SK-N-SH (cell line): ENCODE data around the gene GNAL. TPM values are rescaled to one million over a fixed set of nuclear protein-coding genes. Genes with fewer than 3 reads are reported as not detected.

Experiments used
- CTCF ChIA-PET: fragments of 300-600, 350-600 bp; formaldehyde crosslinking; extraction: SDS; loops from one replicate; lab custom pipeline; 2021; lab: Yijun Ruan, JAX
- POLR2A ChIA-PET: fragments of 350-600 bp; sonication (Branson Sonifier 250); formaldehyde crosslinking; extraction: SDS; loops from one replicate; lab custom pipeline; 2020; ENCODE audit warnings: antibody characterized with exemption, inconsistent platforms; lab: Yijun Ruan, JAX
- DNase-seq: peaks from one replicate; pipeline ENCODE4 v3.0.0; 2012
- H2AFZ ChIP-seq: fragments of 200-600 bp; sonication (generic); 2 replicates; pipeline ENCODE4 v1.8.1; 2016; ENCODE audit warnings: antibody characterized with exemption, mild to moderate bottlenecking, low read depth
- H3F3A ChIP-seq: fragments of 200-600 bp; sonication (generic); replicated peaks from 2 replicates; pipeline ENCODE3; 2016; ENCODE audit warnings: antibody characterized with exemption, mild to moderate bottlenecking; ENCODE audit not compliant: insufficient read depth
- H3K27ac ChIP-seq, 2 experiments: fragments of 200-500 bp in 1 of 2; fragments of 200-600 bp in 1 of 2; sonication (Bioruptor generic) in 1 of 2; sonication (generic), shearing (Covaris generic) in 1 of 2; 2 replicates each; pipeline versions ENCODE4 v1.5.1 to v1.6.1; 2014 to 2016; ENCODE audit warnings: low read depth in 2 of 2, inconsistent platforms in 1 of 2, low read length in 1 of 2, mild to moderate bottlenecking in 1 of 2, mixed read lengths in 1 of 2
- H3K27me3 ChIP-seq: fragments of 200-600 bp; sonication (generic), shearing (Covaris generic); 2 replicates; pipeline ENCODE4 v1.6.1; 2016; ENCODE audit warnings: mixed run types; ENCODE audit not compliant: insufficient read depth
- H3K36me3 ChIP-seq, 2 experiments: fragments of 200-500 bp in 1 of 2; fragments of 200-600 bp in 1 of 2; sonication (Bioruptor generic) in 1 of 2; sonication (generic) in 1 of 2; replicated peaks in 1 of 2; 2 replicates each; pipeline versions ENCODE3 to v1.5.1; 2014 to 2016; ENCODE audit warnings: low read length in 1 of 2, mild to moderate bottlenecking in 1 of 2; ENCODE audit not compliant: insufficient read depth in 2 of 2, control insufficient read depth in 1 of 2
- H3K4me1 ChIP-seq, 2 experiments: fragments of 200-500 bp in 1 of 2; fragments of 200-600 bp in 1 of 2; sonication (Bioruptor generic) in 1 of 2; sonication (generic), shearing (Covaris generic) in 1 of 2; 2 replicates each; pipeline versions ENCODE4 v1.5.1 to v1.6.1; 2014 to 2016; ENCODE audit warnings: low read depth in 1 of 2, low read length in 1 of 2, mixed run types in 1 of 2; ENCODE audit not compliant: insufficient read depth in 2 of 2, control insufficient read depth in 1 of 2
- H3K4me2 ChIP-seq: fragments of 200-600 bp; sonication (generic), shearing (Covaris generic); 2 replicates; pipeline ENCODE4 v1.6.1; 2017; ENCODE audit warnings: mixed run types
- H3K4me3 ChIP-seq, 2 experiments: fragments of 200-500 bp in 1 of 2; fragments of 200-600 bp in 1 of 2; sonication (Bioruptor generic) in 1 of 2; sonication (generic), shearing (Covaris generic) in 1 of 2; 2 replicates each; pipeline versions ENCODE4 v1.5.1 to v1.8.1; 2014 to 2016; ENCODE audit warnings: low read depth in 2 of 2, inconsistent platforms in 1 of 2, low read length in 1 of 2, mild to moderate bottlenecking in 1 of 2, mixed read lengths in 1 of 2, moderate library complexity in 1 of 2
- H3K79me2 ChIP-seq: fragments of 200-600 bp; sonication (generic); 2 replicates; pipeline ENCODE4 v1.8.1; 2017; ENCODE audit warnings: mild to moderate bottlenecking; ENCODE audit not compliant: insufficient read depth
- H3K9ac ChIP-seq: fragments of 200-600 bp; sonication (generic); 2 replicates; pipeline ENCODE4 v1.6.1; 2017; ENCODE audit warnings: mixed run types
- H3K9me2 ChIP-seq: fragments of 200-600 bp; sonication (generic); 2 replicates; pipeline ENCODE4 v1.6.1; 2017; ENCODE audit warnings: mixed run types
- H3K9me3 ChIP-seq: fragments of 200-600 bp; sonication (generic); 2 replicates; pipeline ENCODE4 v1.6.1; 2017; ENCODE audit warnings: mixed run types, mild to moderate bottlenecking, moderate library complexity
- H4K20me1 ChIP-seq: fragments of 200-600 bp; sonication (generic); 2 replicates; pipeline ENCODE4 v1.6.1; 2017; ENCODE audit warnings: mild to moderate bottlenecking, mixed run types; ENCODE audit not compliant: insufficient read depth
- CHD2 ChIP-seq: fragments of 150-350 bp; IDR thresholded peaks from 2 replicates; pipeline ENCODE4 v1.6.1; 2018; ENCODE audit warnings: low read length; ENCODE audit not compliant: partially characterized antibody
- CTCF ChIP-seq: fragments of 200-600 bp; sonication (generic); IDR thresholded peaks from 2 replicates; pipeline ENCODE4 v1.6.1; 2017; ENCODE audit warnings: antibody characterized with exemption, mild to moderate bottlenecking, moderate library complexity
- EP300 ChIP-seq, 2 experiments: IDR thresholded peaks; 2 replicates each; pipeline versions ENCODE4 v1.4.0 to v1.6.1; 2012; ENCODE audit warnings: borderline replicate concordance in 1 of 2, low read depth in 1 of 2, low read length in 1 of 2
- EZH2phosphoT487 ChIP-seq: fragments of 200-600 bp; sonication (generic); IDR thresholded peaks from 2 replicates; pipeline ENCODE4 v1.6.1; 2017; ENCODE audit warnings: low read depth, mixed run types, mild to moderate bottlenecking, antibody characterized with exemption, moderate library complexity, borderline replicate concordance
- GABPA ChIP-seq: IDR thresholded peaks from 2 replicates; pipeline ENCODE4 v1.4.0; 2012; ENCODE audit warnings: low read depth, mild to moderate bottlenecking
- GATA2 ChIP-seq: sonication (generic); formaldehyde crosslinking; IDR thresholded peaks from 2 replicates; pipeline ENCODE4 v1.5.0; 2020; ENCODE audit warnings: mild to moderate bottlenecking, missing genetic modification reagents
- MAX ChIP-seq: IDR thresholded peaks from 2 replicates; pipeline ENCODE4 v1.4.0; 2012; ENCODE audit warnings: low read depth
- MEF2A ChIP-seq: IDR thresholded peaks from 2 replicates; pipeline ENCODE4 v1.4.0; 2012; ENCODE audit warnings: low read depth, borderline replicate concordance
- NFIC ChIP-seq: IDR thresholded peaks from 2 replicates; pipeline ENCODE4 v1.4.0; 2012; ENCODE audit warnings: borderline replicate concordance
- RAD21 ChIP-seq: IDR thresholded peaks from 2 replicates; pipeline ENCODE4 v1.6.1; 2012; ENCODE audit warnings: mild to moderate bottlenecking, low read length
- RCOR1 ChIP-seq: fragments of 150-350 bp; IDR thresholded peaks from 2 replicates; pipeline ENCODE4 v1.6.1; 2017; ENCODE audit warnings: antibody characterized with exemption, low read length
- SIN3A ChIP-seq: IDR thresholded peaks from 2 replicates; pipeline ENCODE4 v1.6.1; 2012; ENCODE audit warnings: low read depth, mild to moderate bottlenecking, low read length, moderate library complexity, borderline replicate concordance
- ZBTB33 ChIP-seq: IDR thresholded peaks from 2 replicates; pipeline ENCODE4 v1.4.0; 2012; ENCODE audit warnings: low read depth, borderline replicate concordance
- WGBS: methylation state at CpG from one replicate; pipeline ENCODE4 v1.1.6; 2017; ENCODE audit warnings: low lambda C conversion rate; 5-methylcytosine and 5-hydroxymethylcytosine counted together
- polyA plus RNA-seq, 3 experiments: library from polyadenylated mRNA; depleted of rRNA; stranded (reverse); fragments of >200 nt; gene quantifications; 2 replicates each; pipeline ENCODE4 v1.2.3, GENCODE V29; 2012
- TF ChIP-seq, protein P1 (sequence below): fragments of 150-350 bp; IDR thresholded peaks from 2 replicates; pipeline ENCODE4 v1.6.1; 2017; ENCODE audit warnings: antibody characterized with exemption, low read length, low read depth, borderline replicate concordance

GNAL gene
- polyA plus RNA-seq, 1 of the 3 experiments (the other 2 are of a cell fraction): 0.13 TPM

GRCh38 chr18:11666176-11666575 lies 22.9 kb upstream of the GNAL start:
- Histone ChIP-seq H3K4me1 (no peaks in the 10 kb centered on the region), H3K27me3 (peaks cover 71% of the 10 kb centered on the region), H3K4me3 (no peak overlapping the region), H3K36me3 (no peaks in the 10 kb centered on the region), H4K20me1 (no peaks in the 10 kb centered on the region), H3F3A (no peaks in the 10 kb centered on the region), H3K9ac (no peak overlapping the region), H3K4me2 (no peak overlapping the region), H3K9me2 (no peaks in the 10 kb centered on the region), H3K9me3 (no peaks in the 10 kb centered on the region), H2AFZ (no peak overlapping the region), H3K79me2 (no peaks in the 10 kb centered on the region), H3K27ac (no peak overlapping the region)
- DNase-seq: no peak
- ChIA-PET POLR2A (no interaction called here), CTCF (interaction anchor here (1.6 kb wide), 1 partner anchor 373 kb away, joined by 4 read pairs; no protein-coding TSS in a partner anchor)
- TF ChIP-seq MEF2A (no peak), CHD2 (no peak), GATA2 (CRISPR knock-in tag) (no peak), CTCF (no peak), EZH2phosphoT487 (no peak), GABPA (no peak), RCOR1 (no peak), RAD21 (no peak), NFIC (no peak), ZBTB33 (no peak), MAX (no peak), SIN3A (no peak), EP300 (IDR thresholded peaks at IDR 0.05; ENCODE audit: borderline replicate concordance in 1 of 2, low read depth in 1 of 2, low read length in 1 of 2) (no peak)
- TF ChIP-seq, protein P1, sequence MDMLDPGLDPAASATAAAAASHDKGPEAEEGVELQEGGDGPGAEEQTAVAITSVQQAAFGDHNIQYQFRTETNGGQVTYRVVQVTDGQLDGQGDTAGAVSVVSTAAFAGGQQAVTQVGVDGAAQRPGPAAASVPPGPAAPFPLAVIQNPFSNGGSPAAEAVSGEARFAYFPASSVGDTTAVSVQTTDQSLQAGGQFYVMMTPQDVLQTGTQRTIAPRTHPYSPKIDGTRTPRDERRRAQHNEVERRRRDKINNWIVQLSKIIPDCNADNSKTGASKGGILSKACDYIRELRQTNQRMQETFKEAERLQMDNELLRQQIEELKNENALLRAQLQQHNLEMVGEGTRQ: no peak
- WGBS: 6% methylated on average over 4 of the region's 4 CpGs
